Stimulated activated CD8-positive, alpha-beta memory T cell treated with anti-CD3 and anti-CD28 coated beads, Interleukin-12 subunit alpha, Interleukin-12 subunit beta, amount 100 ng/mL, for 24 hours (primary cell): ENCODE data around the gene GJA3.
"Not testable (repeated sequence)": the region's sequence is repeated elsewhere in the genome, so short reads cannot be mapped to it uniquely, and the experiment has no call there.

Experiments
- DNase-seq: peaks from one replicate; pipeline ENCODE4 v3.0.0-alpha.2; 2020; ENCODE audit errors: extremely low read depth

GJA3 gene

DNA sequence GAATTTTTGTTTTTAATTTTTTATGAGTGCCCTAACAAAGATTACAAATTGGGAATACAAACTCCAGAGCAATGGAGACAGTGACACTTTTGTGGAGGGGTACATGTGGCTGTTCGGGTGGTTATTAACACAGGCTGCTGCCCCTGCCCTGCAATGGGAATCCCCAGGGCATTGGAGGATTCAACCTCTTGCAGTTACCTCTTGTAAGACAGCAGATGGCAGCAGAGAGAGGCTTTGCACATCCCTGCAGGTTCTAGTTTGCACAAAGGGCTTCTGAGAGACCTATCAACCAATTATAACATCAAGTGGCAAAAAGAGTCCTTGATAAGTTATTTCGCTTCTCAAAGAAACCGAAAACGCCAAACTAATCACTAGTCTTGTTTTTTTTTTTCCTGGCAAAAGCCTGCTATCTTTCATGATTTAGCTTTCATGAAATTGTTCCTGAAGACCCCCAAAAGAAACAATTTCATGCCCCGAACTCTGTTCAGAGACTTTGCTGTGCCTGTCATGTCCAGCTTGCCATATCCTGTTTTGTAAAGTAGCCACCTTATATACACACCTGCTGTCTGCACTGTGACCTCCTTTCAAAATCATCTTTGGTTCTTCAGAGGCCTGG, 21.5 kb upstream of the GJA3 start:
- DNase-seq = no peak

DNA sequence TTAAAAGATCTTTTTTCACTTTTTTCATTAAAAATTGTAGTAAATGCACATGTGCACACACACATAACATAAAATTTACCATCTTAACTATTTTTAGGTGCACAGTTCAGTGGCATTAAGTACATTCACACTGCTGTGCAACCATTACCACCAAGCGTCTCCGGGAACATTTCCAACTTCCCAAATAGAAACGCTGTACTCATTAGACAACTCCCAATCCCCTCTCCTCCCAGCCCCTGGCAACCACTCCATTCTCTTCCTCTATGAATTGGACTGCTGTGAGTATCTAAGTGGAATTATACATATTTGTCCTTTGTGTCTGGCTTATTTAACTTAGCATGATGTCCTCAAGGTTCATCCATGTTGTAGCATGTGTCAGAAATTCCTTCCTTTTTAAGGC, 20.3 kb upstream of the GJA3 start:
- no peak for DNase-seq

DNA sequence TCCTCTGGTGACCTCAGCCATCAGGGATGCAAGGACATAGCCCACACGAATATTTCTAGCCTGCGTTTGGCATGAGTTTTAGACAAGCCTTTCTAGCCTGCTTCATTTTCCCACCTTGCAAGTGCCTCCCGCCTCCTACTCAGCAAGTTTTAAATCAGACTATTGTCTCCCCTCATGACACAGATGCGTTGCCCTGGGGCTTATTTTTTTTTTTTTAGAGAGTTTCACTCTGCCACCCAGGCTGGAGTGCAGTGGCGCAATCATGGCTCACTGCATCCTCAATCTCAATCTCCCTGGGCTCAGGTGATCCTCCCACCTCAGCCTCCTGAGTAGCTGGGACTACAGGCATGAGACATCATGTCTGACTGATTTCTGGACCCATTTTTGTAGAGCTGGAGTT, 17.3 kb upstream of the GJA3 start:
- DNase-seq = no peak

- DNase-seq = no peak
Observed at GRCh38 chr13:20177049-20177831, 16.4 kb upstream of the GJA3 start.

DNA sequence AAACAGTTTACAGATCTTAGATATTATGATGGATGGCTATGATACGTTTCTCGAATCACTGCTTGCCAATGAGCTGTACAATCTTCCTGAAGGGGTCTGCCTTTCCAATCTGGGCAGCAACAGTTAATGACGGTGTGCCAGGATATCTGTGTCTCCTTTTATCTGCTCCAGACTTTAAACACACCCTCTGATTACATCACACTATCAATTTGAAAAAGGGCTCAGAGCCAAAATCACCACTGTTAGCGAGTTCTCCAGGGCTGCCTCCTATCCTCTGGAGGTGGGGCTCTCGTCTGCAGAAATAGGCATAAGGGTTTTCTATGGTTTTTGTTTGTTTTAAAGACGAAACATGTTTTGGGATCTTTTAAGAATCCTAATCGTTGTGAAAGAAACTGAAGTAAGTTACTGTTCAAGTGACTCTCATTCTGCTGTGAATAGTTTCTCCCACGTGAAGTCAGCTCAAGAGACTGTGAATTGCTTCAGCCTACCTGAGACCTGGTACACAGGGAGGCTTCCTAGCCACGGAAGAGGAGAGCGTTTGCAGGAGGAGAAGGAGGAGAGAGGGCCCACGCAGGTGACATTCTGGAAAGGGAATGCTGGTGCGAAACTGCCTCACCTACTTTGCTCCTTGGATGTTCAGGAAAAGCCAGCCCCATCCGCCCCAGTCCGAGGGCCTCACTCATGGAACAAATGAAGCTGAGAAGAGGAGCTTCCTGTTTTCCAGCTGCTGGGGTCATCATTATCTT, 15.2 kb upstream of the GJA3 start:
- DNase-seq = no peak

GRCh38 chr13:20175406-20175794, 14.5 kb upstream of the GJA3 start:
- DNase-seq = no peak

GRCh38 chr13:20174656-20175405, 14.0 kb upstream of the GJA3 start:
- DNase-seq = peak; percentile 45

DNA sequence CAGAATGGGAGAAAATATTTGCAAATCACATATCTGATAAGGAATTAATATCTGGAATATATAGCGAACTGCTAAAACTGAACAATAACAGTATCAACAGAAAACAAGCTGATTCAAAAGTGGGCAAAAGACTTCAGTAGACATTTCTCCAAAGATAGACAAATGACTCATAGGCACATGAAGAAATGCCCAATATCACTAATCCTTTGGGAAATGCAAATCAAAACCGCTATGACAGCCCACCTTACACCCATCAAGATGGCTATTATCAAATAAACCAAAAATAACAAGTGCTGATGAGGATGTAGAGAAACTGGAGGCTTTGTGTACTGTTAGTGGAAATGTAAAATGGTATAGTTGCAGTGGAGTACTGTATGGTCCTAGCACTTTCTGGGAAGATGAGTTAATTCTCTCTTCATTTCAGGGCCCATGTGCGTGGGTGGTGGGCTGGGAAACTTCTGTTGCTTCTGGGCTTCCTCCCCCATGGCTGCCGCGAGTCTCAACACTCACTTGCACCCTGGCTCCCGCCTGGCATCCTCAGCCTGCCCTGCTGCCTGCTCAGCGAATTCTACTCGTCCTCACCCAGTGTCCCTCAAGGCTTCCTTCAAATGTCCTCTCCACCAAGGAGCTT, 12.4 kb upstream of the GJA3 start:
- no peak for DNase-seq

DNA sequence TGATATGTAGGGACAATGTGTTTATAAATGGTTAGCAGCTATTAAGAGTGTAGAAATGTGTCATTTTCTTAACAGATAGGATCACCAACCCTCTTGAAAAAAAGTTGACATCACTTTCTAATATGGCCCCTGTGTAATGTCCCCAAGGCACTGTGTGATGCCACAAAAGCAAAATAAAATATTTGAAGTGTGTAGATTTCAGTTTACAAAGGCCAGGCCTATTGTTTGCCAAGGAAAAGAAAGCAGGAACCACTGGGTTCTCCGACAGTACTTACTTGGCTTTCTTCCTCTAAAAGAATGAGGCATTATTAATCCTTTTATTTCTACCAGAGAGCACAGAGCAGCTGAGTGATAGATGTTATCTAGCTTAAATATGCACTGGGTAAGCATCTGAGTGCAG, 10.5 kb upstream of the GJA3 start:
- no peak for DNase-seq

GRCh38 chr13:20170921-20171320, 10.1 kb upstream of the GJA3 start:
- DNase-seq = no peak

- DNase-seq = no peak
Observed at GRCh38 chr13:20168396-20168795, 7.5 kb upstream of the GJA3 start.

GRCh38 chr13:20165417-20166257, 4.8 kb upstream of the GJA3 start:
- no peak for DNase-seq

- DNase-seq = no peak
Observed at GRCh38 chr13:20161951-20162300, 1.1 kb upstream of the GJA3 start.

GRCh38 chr13:20161275-20161950, 561 bp upstream of the GJA3 start:
- DNase-seq = no peak

DNA sequence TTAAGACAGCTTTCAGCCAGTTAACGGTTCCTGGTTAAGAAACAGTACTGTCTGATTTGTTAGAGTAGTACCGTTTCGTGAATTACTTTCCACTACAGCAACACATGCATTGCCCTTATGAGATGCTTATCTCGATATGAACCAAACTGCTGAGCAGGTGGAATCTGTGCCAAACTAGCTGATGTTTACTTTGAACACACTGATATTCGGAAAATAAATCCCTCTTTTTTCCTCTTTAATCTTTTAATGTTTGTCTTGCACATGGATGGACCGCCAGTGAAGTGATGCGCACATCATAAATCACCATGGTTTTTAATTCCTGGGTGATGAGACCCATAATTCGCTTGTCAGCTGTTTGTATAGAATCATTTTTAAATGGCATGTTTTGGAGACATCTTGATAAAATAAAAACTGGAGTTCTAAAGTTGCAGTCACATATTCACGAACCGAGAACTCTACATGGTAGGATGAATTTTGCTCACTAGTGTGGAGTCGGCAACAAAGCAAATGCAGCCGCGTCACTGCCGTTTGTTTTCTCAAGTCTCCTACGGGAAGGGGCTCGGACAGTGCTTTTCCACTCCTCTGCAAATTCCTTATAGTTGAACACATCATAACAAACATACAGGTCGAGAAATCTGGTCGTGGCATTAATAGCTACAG, 1.1 kb downstream of the GJA3 start:
- no peak for DNase-seq

DNA sequence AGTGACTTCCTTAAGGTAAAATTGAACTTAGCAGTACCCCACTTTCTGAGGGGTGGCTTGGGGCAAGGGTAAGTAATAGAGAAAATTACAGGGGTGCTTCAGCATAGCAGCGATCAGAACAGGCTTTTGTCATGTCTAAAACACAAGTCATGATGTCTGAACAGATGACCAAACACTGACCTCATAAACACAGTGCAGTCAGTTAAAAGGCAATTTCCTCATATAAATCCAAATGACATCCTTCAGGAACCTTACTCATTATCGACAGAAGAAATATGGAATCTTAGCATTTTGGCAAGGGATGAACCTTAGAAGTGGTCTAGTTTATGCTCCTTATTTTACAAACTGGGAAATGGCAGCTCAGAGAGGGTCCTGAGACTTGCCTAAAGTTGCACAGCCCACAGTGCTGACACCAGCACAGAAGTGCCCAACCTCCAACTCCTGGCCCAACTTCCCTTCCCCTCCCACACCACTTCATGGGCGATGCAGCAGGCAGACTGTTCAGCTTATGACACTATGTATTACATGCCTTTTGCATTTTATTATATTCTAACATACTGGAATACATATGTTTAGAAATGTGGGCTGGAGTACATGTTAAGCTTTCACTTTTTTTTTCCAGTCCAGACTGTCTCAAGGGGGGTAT, 3.6 kb downstream of the GJA3 start:
- no peak for DNase-seq

GRCh38 chr13:20156702-20157101, 4.2 kb downstream of the GJA3 start:
- no peak for DNase-seq

- DNase-seq = not testable (repeated sequence)
Observed at GRCh38 chr13:20153290-20153689, 7.6 kb downstream of the GJA3 start.

- no peak for DNase-seq
Observed at GRCh38 chr13:20151612-20152011, 9.2 kb downstream of the GJA3 start.
